HepG2 (cell line): ENCODE data around the gene SEPTIN11. TPM values are rescaled to one million over a fixed set of nuclear protein-coding genes. Genes with fewer than 3 reads are reported as not detected.

Experiments
- ATAC-seq: fragments of 200-7000 bp; cut with Tn5 transposase; 3 replicates; pipeline ENCODE4 v1.9.1; 2020; ENCODE audit warnings: mild to moderate bottlenecking, moderate library complexity
- BruUV-seq: library from RNA; stranded (reverse); fragments of 400-500 nt; replicated peaks from 2 replicates; lab custom pipeline; 2021; lab: Mats Ljungman, UMichigan
- CTCF ChIA-PET: fragments of 300-600 bp; formaldehyde crosslinking; extraction: SDS; loops from one replicate; lab custom pipeline; 2021; ENCODE audit warnings: low total read pairs, inconsistent platforms, low intra/inter-chr PET ratio; lab: Yijun Ruan, JAX
- POLR2A ChIA-PET: fragments of 350-600 bp; sonication (Branson Sonifier 250); formaldehyde crosslinking; loops from one replicate; lab custom pipeline; 2020; ENCODE audit warnings: antibody characterized with exemption, inconsistent platforms; lab: Yijun Ruan, JAX
- DNase-seq: peaks from one replicate; pipeline ENCODE4 v3.0.0-alpha.2; 2015; ENCODE audit warnings: low spot score
- FAIRE-seq: peaks from 3 replicates; lab custom pipeline; 2011; peaks lifted over from hg19 to GRCh38; lab: Jason Lieb, UNC
- H2AFZ ChIP-seq: one replicate; pipeline ENCODE4 v1.6.1; 2011; ENCODE audit warnings: low read length, inconsistent platforms
- H3K27ac ChIP-seq: fragments of 300-600 bp; 3 replicates; pipeline ENCODE4 v1.8.0; 2011; ENCODE audit warnings: mixed run types, mild to moderate bottlenecking, mixed read lengths, low read length, inconsistent platforms; ENCODE audit not compliant: insufficient read depth; ENCODE audit errors: extremely low read length
- H3K27me3 ChIP-seq, 2 experiments: fragments of 200-600 bp in 1 of 2; 2 replicates in 1 of 2; 3 replicates in 1 of 2; pipeline versions ENCODE4 v1.6.0 to v1.8.0; 2011; ENCODE audit warnings: low read length in 2 of 2, mild to moderate bottlenecking in 2 of 2, moderate library complexity in 2 of 2, inconsistent platforms in 1 of 2; ENCODE audit not compliant: insufficient read depth in 2 of 2, control insufficient read depth in 1 of 2
- H3K36me3 ChIP-seq, 2 experiments: fragments of 200-600 bp in 1 of 2; replicated peaks in 1 of 2; 2 replicates in 1 of 2; 3 replicates in 1 of 2; pipeline versions ENCODE4 v1.5.1 to v1.8.0; 2011; ENCODE audit warnings: low read length in 2 of 2, inconsistent platforms in 1 of 2; ENCODE audit not compliant: insufficient read depth in 2 of 2, control insufficient read depth in 1 of 2
- H3K4me1 ChIP-seq: 2 replicates; pipeline ENCODE4 v1.5.1; 2012; ENCODE audit warnings: low read length, inconsistent platforms; ENCODE audit not compliant: insufficient read depth
- H3K4me2 ChIP-seq: 2 replicates; pipeline ENCODE4 v1.6.0; 2011; ENCODE audit warnings: low read depth, low read length, inconsistent platforms
- H3K4me3 ChIP-seq, 3 experiments: fragments of 200-600 bp in 1 of 3; sonication (generic), shearing (Covaris generic) in 1 of 3; replicated peaks in 1 of 3; 2 replicates each; pipeline ENCODE4 v1.5.1; 2011 to 2016; ENCODE audit warnings: low read length in 3 of 3, inconsistent platforms in 2 of 3, low read depth in 2 of 3, mild to moderate bottlenecking in 2 of 3, control low read depth in 1 of 3, mixed read lengths in 1 of 3; ENCODE audit not compliant: insufficient read depth in 1 of 3
- H3K79me2 ChIP-seq: one replicate; pipeline ENCODE4 v1.6.1; 2011; ENCODE audit warnings: low read length, inconsistent platforms; ENCODE audit not compliant: insufficient read depth
- H3K9ac ChIP-seq: 2 replicates; pipeline ENCODE4 v1.6.0; 2011; ENCODE audit warnings: mild to moderate bottlenecking, low read depth, low read length, inconsistent platforms; ENCODE audit not compliant: insufficient read depth
- H3K9me3 ChIP-seq: 2 replicates; pipeline ENCODE4 v1.5.1; 2012; ENCODE audit warnings: mild to moderate bottlenecking, low read length
- H4K20me1 ChIP-seq: 2 replicates; pipeline ENCODE4 v1.6.0; 2011; ENCODE audit warnings: inconsistent platforms, mild to moderate bottlenecking, low read length, moderate library complexity; ENCODE audit not compliant: insufficient read depth
- CHCHD3 ChIP-seq: sonication (generic); formaldehyde crosslinking; IDR thresholded peaks from 2 replicates; pipeline ENCODE4 v1.8.0; 2022; ENCODE audit warnings: mild to moderate bottlenecking, missing genetic modification reagents, moderate library complexity
- DDIT3 ChIP-seq: sonication (generic); formaldehyde crosslinking; IDR thresholded peaks from 2 replicates; pipeline ENCODE4 v1.4.0; 2020; ENCODE audit warnings: mild to moderate bottlenecking, missing genetic modification reagents
- ERF ChIP-seq: IDR thresholded peaks from 2 replicates; pipeline ENCODE4 v1.6.1; 2018; ENCODE audit warnings: missing biosample characterization, missing genetic modification reagents
- HMG20B ChIP-seq: conservative IDR thresholded peaks from 2 replicates; pipeline ENCODE4 v1.6.1; 2016; ENCODE audit warnings: missing genetic modification reagents, missing compliant biosample characterization
- IRF1 ChIP-seq: sonication (generic); formaldehyde crosslinking; IDR thresholded peaks from 2 replicates; pipeline ENCODE4 v1.4.0; 2020; ENCODE audit warnings: low read depth, mild to moderate bottlenecking, missing genetic modification reagents
- IRF9 ChIP-seq: sonication (generic); formaldehyde crosslinking; IDR thresholded peaks from 2 replicates; pipeline ENCODE4 v1.8.0; 2022; ENCODE audit warnings: missing genetic modification reagents, mild to moderate bottlenecking, borderline replicate concordance
- LCORL ChIP-seq, 2 experiments: fragments of 450-650 bp in 1 of 2; sonication (generic) in 1 of 2; formaldehyde crosslinking in 1 of 2; IDR thresholded peaks; 2 replicates each; pipeline versions ENCODE4 v1.5.0 to v1.6.1; 2017 to 2020; ENCODE audit warnings: antibody characterized with exemption in 1 of 2, missing genetic modification reagents in 1 of 2
- PAXIP1 ChIP-seq: sonication (generic); formaldehyde crosslinking; conservative IDR thresholded peaks from 2 replicates; pipeline ENCODE4 v1.4.0; 2020; ENCODE audit warnings: mild to moderate bottlenecking, missing genetic modification reagents, moderate library complexity
- PPARG ChIP-seq: conservative IDR thresholded peaks from 2 replicates; pipeline ENCODE4 v1.6.1; 2016; ENCODE audit warnings: missing biosample characterization, missing genetic modification reagents
- ZHX2 ChIP-seq, 2 experiments: sonication (generic) in 1 of 2; formaldehyde crosslinking in 1 of 2; IDR thresholded peaks; 2 replicates each; pipeline versions ENCODE4 v1.6.1 to v1.9.0; 2014 to 2022; ENCODE audit warnings: antibody characterized with exemption in 1 of 2, borderline replicate concordance in 1 of 2, inconsistent platforms in 1 of 2, low read depth in 1 of 2, missing genetic modification reagents in 1 of 2
- ZNF589 ChIP-seq: sonication (generic); formaldehyde crosslinking; conservative IDR thresholded peaks from 2 replicates; pipeline ENCODE4 v1.8.0; 2022; ENCODE audit warnings: mild to moderate bottlenecking, moderate library complexity, missing genetic modification reagents
- ZNF740 ChIP-seq: sonication (generic); formaldehyde crosslinking; IDR thresholded peaks from 2 replicates; pipeline ENCODE4 v1.4.0; 2020; ENCODE audit warnings: missing genetic modification reagents
- WGBS: methylation state at CpG from one replicate; pipeline ENCODE4 v1.1.6; 2017; ENCODE audit warnings: low lambda C conversion rate; 5-methylcytosine and 5-hydroxymethylcytosine counted together
- in situ Hi-C: cut with HindIII; loops from 2 replicates; pipeline ENCODE4 v1.10.0; 2017; ENCODE audit warnings: low pct_unique_long_range_greater_than_20kb; ENCODE audit not compliant: extremely low pct_ligation_motif_present
- intact Hi-C: fragments of 100-400 bp; cut with micrococcal nuclease; formaldehyde crosslinking; loops from one replicate; pipeline ENCODE4 v1.10.0; 2022; ENCODE audit not compliant: unreplicated experiment
- polyA plus RNA-seq, 8 experiments: library from polyadenylated mRNA; depleted of rRNA in 3 of 8; stranded (reverse) in 7 of 8; unstranded in 1 of 8; fragments of >200 nt; fragmentation: Illumina TruSeq in 4 of 8; extraction: Trizol in 4 of 8; gene quantifications; 2 replicates each; pipeline versions ENCODE4 v1.2.1 to v1.2.3, GENCODE V29; 2011 to 2016; ENCODE audit warnings: low read depth in 4 of 8, missing spikeins in 1 of 8, mixed read lengths in 1 of 8; ENCODE audit not compliant: insufficient read depth in 1 of 8
- total RNA-seq, 5 experiments: library from RNA; depleted of rRNA; stranded (reverse); fragments of >200 nt; fragmentation: Illumina TruSeq; extraction: Trizol; gene quantifications; 2 replicates each; pipeline ENCODE4 v1.2.3, GENCODE V29; 2016; ENCODE audit warnings: low read depth in 1 of 5

The SEPTIN11 gene
- total and polyA plus RNA-seq, 2 of the 13 experiments (the other 11 are each of a cell fraction or from before 2014, with no cell fraction given), result 28.9 to 47.3 TPM

GRCh38 chr4:76955182-76955581 is 5.6 kb downstream of the SEPTIN11 start:
- DNase-seq (no peak), FAIRE-seq (no peak), ATAC-seq (no peak)
- Histone ChIP-seq H3K36me3 (no peaks in the 10 kb centered on the region), H3K4me1 (peaks cover 45% of the 10 kb centered on the region), H4K20me1 (no peaks in the 10 kb centered on the region), H3K27me3 (no peaks in the 10 kb centered on the region), H2AFZ (no peak overlapping the region), H3K27ac (no peak overlapping the region), H3K9me3 (no peaks in the 10 kb centered on the region), H3K4me3 (no peak overlapping the region), H3K9ac (no peak overlapping the region), H3K79me2 (peaks cover 52% of the 10 kb centered on the region), H3K4me2 (no peak overlapping the region)
- BruUV-seq, result no TSS peak
- CTCF ChIA-PET, result no interaction called here
- POLR2A ChIA-PET, result no interaction called here
- 96% methylated on average over 1 of the region's 1 CpG for WGBS
- intact Hi-C loops (no loop called here), in situ Hi-C loops (no loop called here)
- TF ChIP-seq PAXIP1 (CRISPR knock-in tag), result no peak
- no peak for TF ChIP-seq ZNF740 (CRISPR knock-in tag)
- TF ChIP-seq ERF (CRISPR knock-in tag), result no peak
- TF ChIP-seq CHCHD3 (CRISPR knock-in tag), result no peak
- no peak for TF ChIP-seq ZHX2 (IDR thresholded peaks at IDR 0.05; ENCODE audit: low read depth)
- TF ChIP-seq ZHX2 (CRISPR knock-in tag; IDR thresholded peaks at IDR 0.05; ENCODE audit: borderline replicate concordance), result no peak
- TF ChIP-seq IRF1 (CRISPR knock-in tag), result no peak
- no peak for TF ChIP-seq DDIT3
- no peak for TF ChIP-seq IRF9 (CRISPR knock-in tag)
- no peak for TF ChIP-seq PPARG (CRISPR knock-in tag)
- TF ChIP-seq HMG20B, result no peak
- TF ChIP-seq ZNF589 (CRISPR knock-in tag), result no peak
- no peak for TF ChIP-seq LCORL (IDR thresholded peaks at IDR 0.05)
- TF ChIP-seq LCORL (CRISPR knock-in tag; IDR thresholded peaks at IDR 0.05), result no peak
